Activated CD4-positive, alpha-beta memory T cell treated with anti-CD3 and anti-CD28 coated beads for 36 hours (primary cell): ENCODE results near the gene ZNF629. TPM values are rescaled to one million over a fixed set of nuclear protein-coding genes. Genes with fewer than 3 reads are reported as not detected.
"Not testable (repeated sequence)": the region's sequence is repeated elsewhere in the genome, so short reads cannot be mapped to it uniquely, and the experiment has no call there.

Experiments
- CTCF ChIA-PET: fragments of 350-600 bp; sonication (Branson Sonifier 250); formaldehyde crosslinking; loops from one replicate; lab custom pipeline; 2021; ENCODE audit warnings: antibody characterized with exemption, inconsistent platforms; lab: Charles Lee
- POLR2A ChIA-PET: fragments of 350-600 bp; sonication (Branson Sonifier 250); formaldehyde crosslinking; loops from one replicate; lab custom pipeline; 2021; ENCODE audit warnings: antibody characterized with exemption; lab: Charles Lee
- DNase-seq: peaks from one replicate; pipeline ENCODE4 v3.0.0-alpha.2; 2020
- H3K27ac Mint-ChIP-seq: one replicate; pipeline ENCODE4 v1.8.0; 2021; ENCODE audit warnings: mixed read lengths
- H3K27me3 Mint-ChIP-seq: one replicate; pipeline ENCODE4 v1.8.0; 2021; ENCODE audit warnings: mixed read lengths
- H3K36me3 Mint-ChIP-seq: one replicate; pipeline ENCODE4 v1.8.0; 2021; ENCODE audit warnings: mixed read lengths
- H3K4me1 Mint-ChIP-seq: one replicate; pipeline ENCODE4 v1.8.0; 2021; ENCODE audit warnings: low read depth, mixed read lengths
- H3K4me3 Mint-ChIP-seq: one replicate; pipeline ENCODE4 v1.8.0; 2021; ENCODE audit warnings: mild to moderate bottlenecking, mixed read lengths
- H3K9me3 Mint-ChIP-seq: one replicate; pipeline ENCODE4 v1.8.0; 2021; ENCODE audit warnings: mixed read lengths
- intact Hi-C: fragments of 100-400 bp; cut with micrococcal nuclease; formaldehyde crosslinking; loops from one replicate; pipeline ENCODE4 v1.15.1; 2023
- total RNA-seq, 2 experiments: library from RNA; stranded (reverse); gene quantifications; one replicate each; pipeline ENCODE4 v1.2.3, GENCODE V29; 2021

The ZNF629 gene
- 1 to 10 TPM; 2.9 to 3.1 TPM for total RNA-seq

GRCh38 chr16:30786936-30787612 lies at the start of gene ZNF629:
Gene ZNF629, minus strand, starts transcription at chr16:30787205. Its CDS starts 2,723 bp downstream, at chr16:30784482.
- ChIA-PET CTCF (interaction anchor here (1.0 kb wide), 2 partner anchors 18 to 27 kb away, joined by 3 to 4 read pairs; no protein-coding TSS in a partner anchor), POLR2A (interaction anchor here (1.0 to 1.2 kb wide), 2 partner anchors 10 to 18 kb away, joined by 3 read pairs; no protein-coding TSS in a partner anchor)
- no peaks in the 10 kb centered on the region for H3K9me3 Mint-ChIP-seq
- peaks cover 4% of the 10 kb centered on the region for H3K27me3 Mint-ChIP-seq
- peaks cover 12% of the 10 kb centered on the region for H3K4me1 Mint-ChIP-seq
- H3K4me3 Mint-ChIP-seq: peak within 1 kb of the TSS; percentile 77
- intact Hi-C loops: loop anchor here (1.0 kb wide), 1 partner anchor 19 kb away; no protein-coding TSS in a partner anchor
- peak; percentile 31 for DNase-seq
- H3K27ac Mint-ChIP-seq: no peak within 1 kb of the TSS
- peaks cover 5% of the 10 kb centered on the region for H3K36me3 Mint-ChIP-seq

- H3K27ac Mint-ChIP-seq: no peak overlapping the region
Measured at GRCh38 chr16:30834130-30834740, 47.2 kb upstream of the ZNF629 start.

GRCh38 chr16:30830072-30830417 lies 43.0 kb upstream of the ZNF629 start:
- Mint-ChIP-seq H3K27ac (no peak overlapping the region), H3K27me3 (peaks cover 2% of the 10 kb centered on the region), H3K9me3 (no peaks in the 10 kb centered on the region), H3K36me3 (no peaks in the 10 kb centered on the region), H3K4me3 (no peak overlapping the region), H3K4me1 (no peaks in the 10 kb centered on the region)
- CTCF ChIA-PET: interaction anchor here (1.2 to 1.3 kb wide), 2 partner anchors 15 kb away, joined by 5 to 6 read pairs; no protein-coding TSS in a partner anchor
- intact Hi-C loops: no loop called here
- DNase-seq: no peak
- POLR2A ChIA-PET: no interaction called here

More at GRCh38 chr16:30834130-30834740, 47.2 kb upstream of the ZNF629 start:
- Mint-ChIP-seq H3K36me3 (no peaks in the 10 kb centered on the region), H3K4me3 (no peak overlapping the region), H3K9me3 (no peaks in the 10 kb centered on the region), H3K4me1 (no peaks in the 10 kb centered on the region), H3K27me3 (no peaks in the 10 kb centered on the region)
- CTCF ChIA-PET: interaction anchor here (1.0 kb wide), 1 partner anchor 10 kb away, joined by 4 read pairs; no protein-coding TSS in a partner anchor
- intact Hi-C loops: no loop called here
- DNase-seq: no peak
- POLR2A ChIA-PET: no interaction called here

DNA sequence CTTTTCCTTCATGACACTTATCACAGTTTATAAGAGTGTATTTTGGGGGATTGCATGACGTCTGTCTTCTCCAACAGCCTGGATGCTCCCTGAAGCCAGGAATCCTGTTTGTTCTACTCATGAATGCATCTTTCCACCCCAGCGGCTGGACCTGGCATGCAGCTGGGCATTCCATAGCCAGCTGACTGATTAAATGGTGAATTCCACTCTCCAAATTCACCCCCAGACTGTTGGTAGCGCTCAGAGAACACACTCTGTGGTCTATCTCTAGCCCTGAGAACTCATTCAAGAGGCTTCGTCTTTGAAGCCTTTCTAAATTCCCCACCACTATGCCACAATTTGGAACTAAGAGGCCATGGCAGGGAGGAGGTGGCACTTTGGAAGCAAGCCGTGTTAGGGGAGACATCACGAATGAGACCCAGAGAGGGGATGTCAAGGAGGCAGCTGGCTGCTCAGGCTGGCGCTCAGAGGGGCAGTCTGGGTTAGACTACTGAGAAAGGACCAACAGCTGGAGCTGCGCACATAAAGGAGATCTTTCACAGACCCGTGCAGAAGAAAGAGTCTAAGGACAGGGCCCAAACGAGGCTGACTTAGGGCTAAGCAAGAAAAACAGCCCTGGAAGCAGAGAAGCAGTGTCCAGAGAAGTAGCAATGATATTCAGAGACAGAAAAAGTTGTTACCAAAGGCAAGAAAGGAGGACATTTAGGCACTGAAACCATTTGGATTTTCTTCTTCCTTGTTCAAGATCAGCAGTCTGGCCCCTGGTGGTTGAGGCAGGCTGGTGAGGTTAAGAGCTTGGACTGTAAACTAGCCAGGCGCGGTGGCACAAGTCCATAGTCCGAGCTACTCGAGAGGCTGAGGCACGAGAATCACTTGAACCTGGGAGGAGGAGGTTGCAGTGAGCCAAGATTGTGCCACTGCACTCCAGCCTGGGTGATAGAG lies 42.4 kb upstream of the ZNF629 start:
- Mint-ChIP-seq H3K4me1 (no peaks in the 10 kb centered on the region), H3K9me3 (no peaks in the 10 kb centered on the region), H3K27ac (no peak overlapping the region), H3K27me3 (peaks cover 2% of the 10 kb centered on the region), H3K4me3 (no peak overlapping the region), H3K36me3 (no peaks in the 10 kb centered on the region)
- ChIA-PET CTCF (interaction anchor here (1.2 kb wide), 1 partner anchor 15 kb away, joined by 5 read pairs; no protein-coding TSS in a partner anchor), POLR2A (no interaction called here)
- no peak for DNase-seq
- intact Hi-C loops: no loop called here

DNA sequence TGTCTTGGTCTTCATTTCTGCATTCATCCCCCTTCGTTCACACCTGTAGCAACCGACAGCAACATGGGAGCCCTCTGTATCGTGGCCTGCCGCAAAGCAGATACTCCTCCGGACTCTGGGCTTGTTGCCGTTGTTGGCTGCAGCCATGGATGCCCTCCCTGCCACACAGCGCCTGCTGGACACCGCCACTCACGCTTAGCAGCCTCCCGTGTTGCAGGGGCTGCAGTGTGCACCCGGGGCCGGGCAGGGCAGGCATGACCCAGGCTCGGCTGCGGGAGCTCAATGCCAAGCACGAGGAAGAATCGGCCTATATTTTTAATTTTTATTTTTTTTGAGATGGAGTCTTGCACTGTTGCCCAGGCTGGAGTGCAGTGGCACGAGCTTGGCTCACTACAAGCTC lies 34.9 kb upstream of the ZNF629 start:
- no peak for DNase-seq
- Mint-ChIP-seq H3K4me1 (no peaks in the 10 kb centered on the region), H3K9me3 (no peaks in the 10 kb centered on the region), H3K27ac (no peak overlapping the region), H3K27me3 (peaks cover 1% of the 10 kb centered on the region), H3K4me3 (no peak overlapping the region), H3K36me3 (no peaks in the 10 kb centered on the region)
- intact Hi-C loops: no loop called here
- CTCF ChIA-PET: interaction anchor here (0.6 to 1.0 kb wide), 2 partner anchors 23 to 79 kb away, joined by 3 to 6 read pairs; no protein-coding TSS in a partner anchor
- POLR2A ChIA-PET: no interaction called here

GRCh38 chr16:30821441-30821840 lies 34.4 kb upstream of the ZNF629 start:
- H3K4me3 Mint-ChIP-seq, intact Hi-C loops, POLR2A ChIA-PET, H3K36me3 Mint-ChIP-seq, DNase-seq, H3K9me3 Mint-ChIP-seq, H3K27ac Mint-ChIP-seq, H3K27me3 Mint-ChIP-seq, H3K4me1 Mint-ChIP-seq: not testable (repeated sequence)
- CTCF ChIA-PET: interaction anchor here (0.6 kb wide), 1 partner anchor 80 kb away, joined by 3 read pairs; no protein-coding TSS in a partner anchor

GRCh38 chr16:30820952-30821421 lies 34.0 kb upstream of the ZNF629 start:
- no peaks in the 10 kb centered on the region for H3K9me3 Mint-ChIP-seq
- H3K27ac Mint-ChIP-seq: no peak overlapping the region
- CTCF ChIA-PET: no interaction called here
- no peaks in the 10 kb centered on the region for H3K27me3 Mint-ChIP-seq
- POLR2A ChIA-PET: no interaction called here
- no peaks in the 10 kb centered on the region for H3K4me1 Mint-ChIP-seq
- no peaks in the 10 kb centered on the region for H3K36me3 Mint-ChIP-seq
- no peak for DNase-seq
- no peak overlapping the region for H3K4me3 Mint-ChIP-seq
- intact Hi-C loops: no loop called here

DNA sequence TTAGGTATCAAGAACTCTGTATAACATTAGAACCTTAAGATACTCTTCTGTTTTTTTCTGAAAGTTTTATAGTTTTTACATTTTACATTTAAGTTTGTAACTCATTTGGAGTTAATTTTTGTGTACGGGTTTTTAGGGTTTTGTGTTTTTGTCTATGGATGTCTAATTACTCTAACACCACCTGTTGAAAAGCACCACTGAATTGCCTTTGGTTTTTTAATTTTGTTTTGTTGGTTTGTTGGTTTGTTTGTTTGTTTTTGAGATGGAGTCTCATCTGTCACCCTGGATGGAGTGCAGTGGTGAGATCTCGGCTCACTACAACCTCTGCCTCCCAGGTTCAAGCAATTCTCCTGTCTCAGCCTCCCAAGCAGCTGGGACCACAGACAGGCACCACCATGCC lies 29.8 kb upstream of the ZNF629 start:
- Mint-ChIP-seq H3K4me1 (peaks cover 11% of the 10 kb centered on the region), H3K4me3 (no peak overlapping the region), H3K27ac (no peak overlapping the region), H3K27me3 (no peaks in the 10 kb centered on the region), H3K36me3 (no peaks in the 10 kb centered on the region), H3K9me3 (no peaks in the 10 kb centered on the region)
- ChIA-PET POLR2A (no interaction called here), CTCF (interaction anchor here (0.6 to 3.8 kb wide), 3 partner anchors 23 to 566 kb away, joined by 3 to 30 read pairs (median 3); partner anchors contain the start of genes CFAP119 and RNF40)
- no peak for DNase-seq
- intact Hi-C loops: no loop called here

DNA sequence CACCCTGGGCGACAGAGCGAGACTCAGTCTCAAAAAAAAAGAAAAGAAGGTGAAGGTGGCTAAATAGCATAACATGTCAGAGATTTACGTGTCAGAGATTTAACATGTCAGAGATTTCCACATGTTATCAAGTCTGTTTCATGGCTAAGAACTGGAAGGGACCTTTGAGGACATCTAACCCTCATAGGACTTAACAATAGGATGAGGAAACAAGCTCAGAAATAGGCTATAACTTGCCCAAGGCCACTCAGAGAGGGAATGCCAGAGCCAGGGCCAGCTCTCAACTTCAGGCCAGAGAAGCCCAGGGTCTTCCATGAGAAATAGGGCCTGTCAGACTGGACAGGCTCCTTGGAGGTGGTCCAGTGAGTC lies 26.8 kb upstream of the ZNF629 start:
- POLR2A ChIA-PET: interaction anchor here (0.5 to 2.1 kb wide), 5 partner anchors 9 to 883 kb away, joined by 3 to 18 read pairs (median 5); partner anchors contain the start of gene PHKG2
- no peaks in the 10 kb centered on the region for H3K36me3 Mint-ChIP-seq
- intact Hi-C loops: loop anchor here (1.0 to 2.0 kb wide), 4 partner anchors 61 to 164 kb away; partner anchors contain the start of genes FBRS, PHKG2 and PRR14
- peaks cover 11% of the 10 kb centered on the region for H3K4me1 Mint-ChIP-seq
- CTCF ChIA-PET: interaction anchor here (0.6 to 3.8 kb wide), 23 partner anchors 8 to 364 kb away, joined by 3 to 35 read pairs (median 5); partner anchors contain the start of genes CFAP119, PHKG2, RNF40 and ZNF629
- H3K4me3 Mint-ChIP-seq: peak overlapping the region; percentile 84
- H3K27me3 Mint-ChIP-seq: no peaks in the 10 kb centered on the region
- no peaks in the 10 kb centered on the region for H3K9me3 Mint-ChIP-seq
- peak overlapping the region; percentile 72 for H3K27ac Mint-ChIP-seq
- DNase-seq: no peak

DNA sequence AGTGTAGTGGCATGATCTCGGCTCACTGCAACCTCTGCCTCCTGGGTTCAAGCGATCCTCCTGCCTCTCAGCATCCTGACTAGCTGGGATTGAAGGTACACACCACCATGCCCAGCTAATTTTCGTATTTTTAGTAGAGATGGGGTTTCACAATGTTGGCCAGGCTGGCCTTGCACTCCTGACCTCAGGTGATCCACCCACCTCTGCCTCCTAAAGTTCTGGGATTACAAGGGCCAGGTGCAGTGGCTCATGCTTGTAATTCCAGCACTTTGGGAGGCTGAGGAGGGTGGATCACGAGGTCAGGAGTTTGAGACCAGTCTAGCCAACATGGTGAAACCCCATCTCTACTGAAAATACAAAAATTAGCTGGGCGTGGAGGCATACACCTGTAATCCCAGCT lies 22.7 kb upstream of the ZNF629 start:
- H3K36me3 Mint-ChIP-seq, intact Hi-C loops, POLR2A ChIA-PET, DNase-seq, H3K27ac Mint-ChIP-seq, H3K27me3 Mint-ChIP-seq, H3K4me3 Mint-ChIP-seq, H3K9me3 Mint-ChIP-seq, CTCF ChIA-PET: not testable (repeated sequence)
- peaks cover 21% of the 10 kb centered on the region for H3K4me1 Mint-ChIP-seq

- DNase-seq, CTCF ChIA-PET, intact Hi-C loops, H3K27me3 Mint-ChIP-seq, POLR2A ChIA-PET, H3K4me3 Mint-ChIP-seq, H3K27ac Mint-ChIP-seq, H3K36me3 Mint-ChIP-seq, H3K9me3 Mint-ChIP-seq: not testable (repeated sequence)
- H3K4me1 Mint-ChIP-seq: peaks cover 18% of the 10 kb centered on the region
Measured at GRCh38 chr16:30808890-30809426, 22.0 kb upstream of the ZNF629 start.
